Esophagus muscularis mucosa (tissue), 4 donors: Measurements from ENCODE around the gene ART1.
"Not testable (repeated sequence)": the region's sequence is repeated elsewhere in the genome, so short reads cannot be mapped to it uniquely, and the experiment has no call there.

ENCODE experiments used
- EP300 ChIP-seq: sonication (generic); formaldehyde crosslinking; IDR thresholded peaks from one replicate; pipeline ENCODE4 v1.6.1; 2017; ENCODE audit warnings: antibody characterized with exemption
- POLR2A ChIP-seq: fragments of 450-650 bp; IDR thresholded peaks from one replicate; pipeline ENCODE4 v1.6.1; 2017; ENCODE audit warnings: antibody characterized with exemption, moderate library complexity, mild to moderate bottlenecking, low read depth
- TF ChIP-seq, protein P1 (sequence below), 3 experiments: fragments of 200-600 bp in 2 of 3; fragments of 450-650 bp in 1 of 3; sonication (generic) in 2 of 3; IDR thresholded peaks; one replicate each; pipeline ENCODE4 v1.5.1; 2017 to 2019; ENCODE audit warnings: antibody characterized with exemption in 3 of 3, mild to moderate bottlenecking in 2 of 3, moderate library complexity in 1 of 3

DNA sequence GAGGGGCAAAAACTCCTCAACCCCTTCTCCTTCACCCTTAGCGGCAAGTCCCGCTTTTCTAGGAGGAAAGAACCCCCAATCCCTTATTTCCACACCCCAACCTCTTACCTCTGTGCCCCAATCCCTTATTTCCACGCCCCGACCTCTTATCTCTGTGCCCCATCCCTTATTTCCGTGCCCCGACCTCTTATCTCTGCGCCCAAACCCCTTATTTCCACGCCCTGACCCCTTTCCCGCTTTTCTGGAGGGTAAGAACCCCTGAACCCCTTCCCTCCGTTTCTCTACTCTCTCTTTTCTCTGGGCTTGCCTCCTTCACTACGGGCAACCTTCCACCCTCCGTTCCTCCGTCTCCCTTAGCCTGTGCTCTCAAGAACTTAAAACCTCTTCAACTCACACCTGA, 3.9 kb downstream of the ART1 start:
- TF ChIP-seq, protein P1, sequence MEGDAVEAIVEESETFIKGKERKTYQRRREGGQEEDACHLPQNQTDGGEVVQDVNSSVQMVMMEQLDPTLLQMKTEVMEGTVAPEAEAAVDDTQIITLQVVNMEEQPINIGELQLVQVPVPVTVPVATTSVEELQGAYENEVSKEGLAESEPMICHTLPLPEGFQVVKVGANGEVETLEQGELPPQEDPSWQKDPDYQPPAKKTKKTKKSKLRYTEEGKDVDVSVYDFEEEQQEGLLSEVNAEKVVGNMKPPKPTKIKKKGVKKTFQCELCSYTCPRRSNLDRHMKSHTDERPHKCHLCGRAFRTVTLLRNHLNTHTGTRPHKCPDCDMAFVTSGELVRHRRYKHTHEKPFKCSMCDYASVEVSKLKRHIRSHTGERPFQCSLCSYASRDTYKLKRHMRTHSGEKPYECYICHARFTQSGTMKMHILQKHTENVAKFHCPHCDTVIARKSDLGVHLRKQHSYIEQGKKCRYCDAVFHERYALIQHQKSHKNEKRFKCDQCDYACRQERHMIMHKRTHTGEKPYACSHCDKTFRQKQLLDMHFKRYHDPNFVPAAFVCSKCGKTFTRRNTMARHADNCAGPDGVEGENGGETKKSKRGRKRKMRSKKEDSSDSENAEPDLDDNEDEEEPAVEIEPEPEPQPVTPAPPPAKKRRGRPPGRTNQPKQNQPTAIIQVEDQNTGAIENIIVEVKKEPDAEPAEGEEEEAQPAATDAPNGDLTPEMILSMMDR (IDR thresholded peaks at IDR 0.05), result not testable (repeated sequence)
- not testable (repeated sequence) for TF ChIP-seq POLR2A, EP300
